GM03348 (cell line): ENCODE results near the gene CFAP410.
"Not testable (repeated sequence)": the region's sequence is repeated elsewhere in the genome, so short reads cannot be mapped to it uniquely, and the experiment has no call there.

Source experiments
- DNase-seq: peaks from one replicate; pipeline ENCODE4 v3.0.0; 2012; ENCODE audit warnings: low spot score

Gene CFAP410

GRCh38 chr21:44368711-44369446 lies 29.7 kb upstream of the CFAP410 start:
- no peak for DNase-seq

DNA sequence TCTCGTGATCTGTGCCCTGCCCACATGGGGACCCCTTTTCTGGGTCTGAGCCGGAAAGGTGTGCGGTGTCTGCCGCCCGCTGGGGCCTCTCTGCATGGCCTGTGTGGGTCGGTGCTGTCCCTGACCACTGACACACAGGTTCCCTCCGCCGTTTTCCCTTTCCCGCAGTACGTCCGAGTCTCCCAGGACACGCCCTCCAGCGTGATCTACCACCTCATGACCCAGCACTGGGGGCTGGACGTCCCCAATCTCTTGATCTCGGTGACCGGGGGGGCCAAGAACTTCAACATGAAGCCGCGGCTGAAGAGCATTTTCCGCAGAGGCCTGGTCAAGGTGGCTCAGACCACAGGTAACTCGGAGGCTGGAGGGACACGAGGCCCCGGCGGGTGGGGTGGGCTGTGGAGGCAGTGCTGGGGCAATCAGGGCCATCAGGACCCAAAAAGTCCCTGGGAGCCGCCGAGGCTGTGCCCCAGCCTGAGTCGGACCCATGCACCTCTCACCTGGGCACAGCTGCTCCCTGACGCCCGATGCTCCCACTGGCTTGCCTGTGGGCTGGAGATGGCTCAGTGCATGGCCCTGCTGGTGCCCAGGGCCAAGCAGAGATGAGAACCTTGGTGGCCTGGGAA lies 27.5 kb upstream of the CFAP410 start:
- no peak for DNase-seq

DNA sequence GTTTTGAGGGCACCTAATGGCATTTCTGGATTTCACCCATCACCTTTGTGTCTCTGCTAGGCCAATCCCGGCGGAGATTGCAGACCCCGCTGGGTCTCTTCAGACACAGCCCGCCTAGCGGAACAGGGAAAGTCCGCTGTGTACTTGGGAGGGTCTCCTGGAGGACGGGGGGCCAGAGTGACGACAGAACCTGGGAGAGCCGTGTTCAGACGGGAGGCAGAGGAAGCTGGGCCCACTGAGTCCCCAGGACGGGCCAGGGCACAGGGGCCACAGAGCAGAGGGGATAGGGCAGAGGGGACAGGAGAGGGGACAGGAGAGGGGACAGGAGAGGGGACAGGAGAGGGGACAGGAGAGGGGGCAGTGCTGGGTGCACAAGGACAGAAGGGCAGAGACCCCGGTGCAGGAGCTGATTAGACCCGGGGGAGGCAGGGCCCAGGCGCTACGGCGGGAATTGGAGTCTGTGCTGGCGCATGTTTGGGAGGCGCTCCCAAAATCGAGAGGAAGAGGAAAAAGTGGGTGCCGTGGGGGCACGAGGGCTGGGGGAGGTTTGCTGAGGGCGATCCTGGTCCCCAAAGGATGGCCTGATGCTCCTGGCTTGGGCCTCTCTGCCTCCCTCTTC lies 26.9 kb upstream of the CFAP410 start:
- DNase-seq = no peak

DNA sequence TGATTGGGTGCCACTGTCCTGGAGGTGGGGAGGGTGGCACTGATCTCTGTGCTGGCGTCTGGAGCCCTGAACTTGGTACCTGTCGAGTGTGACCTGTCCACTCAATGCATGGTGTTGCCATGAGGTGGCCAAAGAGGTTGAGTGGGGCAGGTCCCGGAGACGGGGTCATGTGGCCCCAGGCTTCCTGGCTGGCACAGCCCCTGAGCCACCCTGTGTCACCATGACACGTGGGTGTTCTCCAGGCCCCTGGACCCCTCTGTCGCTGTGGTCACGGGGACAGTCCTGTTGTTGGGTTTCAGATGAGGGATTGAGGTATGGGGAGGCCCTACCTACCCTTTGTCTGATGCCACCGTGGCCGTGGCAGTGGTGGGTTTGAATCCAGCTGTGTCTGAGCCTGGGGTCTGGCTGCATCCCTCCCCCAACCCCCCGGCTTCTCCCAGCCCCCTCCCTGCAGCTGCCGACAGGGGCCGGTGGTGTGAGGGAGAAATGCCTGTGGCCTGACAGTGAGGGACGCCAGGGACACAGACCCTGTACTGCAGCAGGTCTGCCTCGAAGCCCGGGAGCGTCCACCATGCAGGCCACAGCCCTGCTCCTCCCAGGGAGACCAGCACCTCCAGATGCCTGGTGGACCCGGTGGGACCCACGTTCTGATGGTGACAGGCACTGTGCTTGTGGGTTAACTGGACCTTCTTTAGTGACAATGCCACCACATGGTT lies 26.2 kb upstream of the CFAP410 start:
- DNase-seq = no peak

DNA sequence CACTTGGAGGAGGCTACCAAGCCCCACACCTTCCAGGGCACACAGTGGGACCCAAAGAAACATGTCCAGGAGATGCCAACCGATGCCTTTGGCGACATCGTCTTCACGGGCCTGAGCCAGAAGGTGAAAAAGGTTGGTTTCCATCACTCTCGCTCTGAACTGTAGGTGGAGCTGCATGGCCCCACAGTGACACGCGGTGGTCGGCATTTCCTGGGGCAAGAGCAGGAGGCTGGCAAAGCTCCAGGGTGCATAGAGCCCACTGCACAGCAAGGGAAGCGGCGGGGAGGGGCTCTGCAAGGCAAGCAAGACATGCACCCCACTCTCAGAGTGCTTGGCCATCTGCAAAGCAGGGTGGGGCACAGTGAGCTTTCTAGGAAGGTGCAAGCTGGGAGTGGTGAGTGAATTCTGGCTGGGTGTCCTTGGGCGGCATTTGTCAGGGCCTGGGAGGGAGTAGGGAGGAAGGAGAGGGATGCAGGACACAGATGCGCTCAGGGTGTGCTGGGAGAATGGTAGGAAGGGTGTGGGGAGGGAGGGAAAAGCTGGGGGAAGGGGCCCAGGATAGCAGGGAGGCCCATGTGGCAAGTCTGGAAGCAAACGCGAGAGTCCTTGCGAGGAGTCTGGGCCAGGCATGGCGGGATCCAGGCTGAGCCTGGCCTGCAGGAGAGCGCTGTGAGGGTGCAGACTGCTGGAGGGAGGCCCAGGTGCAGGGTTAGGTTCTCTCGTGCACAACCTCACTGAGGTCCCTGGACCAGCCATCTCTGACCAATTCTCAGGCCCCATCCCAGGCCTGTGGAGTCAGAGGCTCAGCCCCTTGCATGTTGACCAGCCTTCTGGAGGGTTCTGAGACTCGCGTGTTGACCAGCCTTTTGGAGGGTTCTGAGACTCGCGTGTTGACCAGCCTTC lies 25.2 kb upstream of the CFAP410 start:
- DNase-seq = no peak

GRCh38 chr21:44363278-44363677 lies 24.1 kb upstream of the CFAP410 start:
- DNase-seq = no peak

DNA sequence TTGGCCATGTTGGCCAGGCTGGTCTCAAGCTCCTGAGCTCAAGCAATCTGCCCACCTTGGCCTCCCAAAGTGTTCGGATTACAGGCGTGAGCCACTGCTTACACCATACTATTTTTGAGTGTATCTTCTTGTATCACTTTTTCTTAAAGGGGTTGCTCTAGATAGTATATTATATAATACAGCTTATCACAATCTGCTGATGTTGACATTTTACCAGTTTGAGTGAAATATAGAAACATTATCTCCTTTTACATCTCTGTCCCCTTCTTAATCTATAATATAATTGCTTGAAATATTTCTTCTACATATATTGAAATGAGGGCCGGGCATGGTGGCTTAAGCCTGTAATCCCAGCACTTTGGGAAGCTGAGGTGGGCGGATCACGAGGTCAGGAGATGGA lies 22.7 kb upstream of the CFAP410 start:
- not testable (repeated sequence) for DNase-seq

DNA sequence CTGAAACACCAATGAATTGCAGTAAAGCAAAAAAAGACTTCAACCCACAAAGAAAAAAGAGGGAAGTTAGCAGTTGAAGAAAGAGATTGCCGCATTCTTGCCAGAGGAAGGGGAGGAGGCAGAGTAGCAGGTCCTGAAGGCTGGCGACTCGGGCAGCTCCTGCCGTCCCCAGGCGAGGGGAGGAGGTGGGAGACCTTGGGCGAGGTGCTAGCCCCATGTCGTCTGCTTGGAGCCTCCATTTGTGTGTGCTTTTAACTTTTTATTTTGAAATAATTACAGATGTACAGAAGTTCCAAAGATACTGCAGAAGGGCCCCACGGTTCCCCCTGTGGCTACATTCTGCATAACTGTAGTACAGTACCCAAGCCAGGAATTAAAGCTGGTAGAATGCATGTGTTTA lies 21.0 kb upstream of the CFAP410 start:
- DNase-seq = no peak

- DNase-seq = no peak
Measured at GRCh38 chr21:44359396-44359795, 20.2 kb upstream of the CFAP410 start.

- no peak for DNase-seq
Measured at GRCh38 chr21:44357064-44357837, 18.1 kb upstream of the CFAP410 start.

DNA sequence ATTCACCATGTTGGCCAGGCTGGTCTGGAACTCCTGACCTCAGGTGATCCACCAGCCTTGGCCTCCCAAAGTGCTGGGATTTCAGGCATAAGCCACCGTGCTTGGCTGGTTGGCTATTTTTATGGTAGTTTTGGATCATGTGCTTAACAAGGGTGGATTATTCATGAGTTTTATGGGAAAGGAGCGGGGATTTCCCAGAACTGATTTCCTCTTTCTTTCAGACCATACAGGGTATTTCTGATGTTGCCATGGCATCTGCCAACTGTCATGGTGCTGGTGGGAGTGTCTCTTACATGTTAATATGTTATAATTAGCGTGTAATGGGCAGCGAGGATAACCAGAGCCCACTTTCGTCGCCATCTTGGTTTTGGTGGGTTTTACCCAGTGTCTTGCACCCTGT lies 17.4 kb upstream of the CFAP410 start:
- no peak for DNase-seq

DNA sequence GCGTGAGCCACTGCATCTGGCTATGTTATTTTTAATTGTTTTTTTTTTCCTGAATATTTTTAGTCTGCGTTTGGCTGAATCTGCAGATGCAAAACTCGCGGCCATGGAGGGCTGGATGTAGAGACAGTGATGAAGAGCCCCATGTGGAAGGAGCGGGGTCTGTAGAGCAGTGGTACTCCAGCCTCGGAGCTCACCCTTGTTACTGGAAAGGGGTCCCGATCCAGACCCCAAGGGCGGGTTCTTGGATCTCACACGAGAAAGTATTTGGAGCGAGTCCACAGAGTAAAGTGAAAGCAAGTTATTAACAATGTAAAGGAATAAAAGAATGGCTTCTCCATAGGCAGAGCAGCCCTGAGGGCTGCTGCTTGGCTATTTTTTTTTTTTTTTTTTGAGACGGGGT lies 17.0 kb upstream of the CFAP410 start:
- no peak for DNase-seq

GRCh38 chr21:44354775-44355771 lies 15.9 kb upstream of the CFAP410 start:
- DNase-seq = no peak

DNA sequence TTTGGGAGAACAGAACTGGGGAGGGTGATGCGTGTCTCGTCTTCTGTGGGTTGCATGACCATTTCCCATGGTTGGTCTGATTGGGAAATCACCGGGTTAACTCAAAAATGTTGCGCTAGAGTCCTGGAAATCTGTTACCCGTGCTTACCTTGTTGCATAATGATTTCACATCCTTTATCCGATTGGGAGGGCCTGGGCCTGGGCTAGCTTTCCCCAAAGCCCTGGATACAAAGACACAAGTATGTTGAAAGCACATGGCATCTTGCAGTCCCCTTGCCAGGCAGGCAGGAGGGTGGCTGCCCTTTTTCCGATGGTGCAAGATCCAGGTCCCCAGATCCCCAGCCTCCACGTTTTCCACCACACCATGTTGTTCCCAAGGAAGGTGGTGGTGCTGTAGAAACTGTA lies 14.8 kb upstream of the CFAP410 start:
- DNase-seq = no peak

DNA sequence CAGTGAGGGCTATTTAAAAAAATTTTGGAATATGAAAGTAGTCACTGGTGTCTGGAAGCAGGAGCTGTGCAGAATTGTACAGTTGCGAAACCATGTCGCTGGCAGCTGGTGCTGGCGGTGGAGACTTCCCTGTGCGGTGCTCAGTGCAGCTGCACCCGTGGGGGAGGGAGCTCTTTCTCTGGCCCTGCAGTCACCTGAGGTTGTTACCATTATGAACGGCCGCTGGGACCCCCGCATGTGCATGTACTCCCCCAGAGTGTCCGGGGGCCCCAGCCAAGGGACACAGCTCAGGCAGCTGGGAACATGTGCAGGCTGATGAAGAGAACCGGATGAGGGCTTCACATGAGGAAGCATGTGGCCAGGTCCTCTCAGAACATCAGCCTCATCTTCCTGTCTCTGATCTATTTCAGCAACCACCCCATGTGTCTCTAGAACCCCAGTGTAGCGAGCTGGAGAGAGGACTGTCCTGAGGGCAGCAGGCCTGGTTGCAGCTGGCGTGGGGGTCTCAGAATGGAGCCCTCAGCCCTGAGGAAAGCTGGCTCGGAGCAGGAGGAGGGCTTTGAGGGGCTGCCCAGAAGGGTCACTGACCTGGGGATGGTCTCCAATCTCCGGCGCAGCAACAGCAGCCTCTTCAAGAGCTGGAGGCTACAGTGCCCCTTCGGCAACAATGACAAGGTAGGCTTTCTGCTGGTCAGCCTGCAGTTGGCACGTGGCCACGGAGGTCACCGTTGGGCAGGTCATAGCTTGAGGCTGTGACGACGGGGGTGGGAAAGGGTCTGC lies 14.2 kb upstream of the CFAP410 start, which contains the start of gene TRPM2:
Gene TRPM2, plus strand, starts transcription at position 431 of the 780 bp plus-strand sequence. Its CDS starts 80 bp downstream, at position 511.
- DNase-seq = peak; percentile 54

- no peak for DNase-seq
Measured at GRCh38 chr21:44352253-44352860, 13.2 kb upstream of the CFAP410 start.

- no peak for DNase-seq
Measured at GRCh38 chr21:44351535-44352252, 12.5 kb upstream of the CFAP410 start.
